Measurements from ENCODE around the gene ZNF302.
"Not testable (repeated sequence)": the region's sequence is repeated elsewhere in the genome, so short reads cannot be mapped to it uniquely, and the experiment has no call there.

- TF ChIP-seq FOXM1 (IDR thresholded peaks at IDR 0.05; ENCODE audit: borderline replicate concordance); ARNT (IDR thresholded peaks at IDR 0.05); BHLHE40 (IDR thresholded peaks at IDR 0.05; ENCODE audit: borderline replicate concordance); L3MBTL2 (conservative IDR thresholded peaks at IDR 0.05); HDGF (IDR thresholded peaks at IDR 0.05; ENCODE audit: borderline replicate concordance); SP1 (IDR thresholded peaks at IDR 0.05): not testable (repeated sequence)
- TF ChIP-seq, protein P1, sequence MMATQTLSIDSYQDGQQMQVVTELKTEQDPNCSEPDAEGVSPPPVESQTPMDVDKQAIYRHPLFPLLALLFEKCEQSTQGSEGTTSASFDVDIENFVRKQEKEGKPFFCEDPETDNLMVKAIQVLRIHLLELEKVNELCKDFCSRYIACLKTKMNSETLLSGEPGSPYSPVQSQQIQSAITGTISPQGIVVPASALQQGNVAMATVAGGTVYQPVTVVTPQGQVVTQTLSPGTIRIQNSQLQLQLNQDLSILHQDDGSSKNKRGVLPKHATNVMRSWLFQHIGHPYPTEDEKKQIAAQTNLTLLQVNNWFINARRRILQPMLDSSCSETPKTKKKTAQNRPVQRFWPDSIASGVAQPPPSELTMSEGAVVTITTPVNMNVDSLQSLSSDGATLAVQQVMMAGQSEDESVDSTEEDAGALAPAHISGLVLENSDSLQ (IDR thresholded peaks at IDR 0.05): not testable (repeated sequence)
Observed at GRCh38 chr19:34668690-34669089, 8.8 kb upstream of the ZNF302 start.

All from HEK293T (cell line).